ENCODE measurements around the gene PPP6R1.

DNA sequence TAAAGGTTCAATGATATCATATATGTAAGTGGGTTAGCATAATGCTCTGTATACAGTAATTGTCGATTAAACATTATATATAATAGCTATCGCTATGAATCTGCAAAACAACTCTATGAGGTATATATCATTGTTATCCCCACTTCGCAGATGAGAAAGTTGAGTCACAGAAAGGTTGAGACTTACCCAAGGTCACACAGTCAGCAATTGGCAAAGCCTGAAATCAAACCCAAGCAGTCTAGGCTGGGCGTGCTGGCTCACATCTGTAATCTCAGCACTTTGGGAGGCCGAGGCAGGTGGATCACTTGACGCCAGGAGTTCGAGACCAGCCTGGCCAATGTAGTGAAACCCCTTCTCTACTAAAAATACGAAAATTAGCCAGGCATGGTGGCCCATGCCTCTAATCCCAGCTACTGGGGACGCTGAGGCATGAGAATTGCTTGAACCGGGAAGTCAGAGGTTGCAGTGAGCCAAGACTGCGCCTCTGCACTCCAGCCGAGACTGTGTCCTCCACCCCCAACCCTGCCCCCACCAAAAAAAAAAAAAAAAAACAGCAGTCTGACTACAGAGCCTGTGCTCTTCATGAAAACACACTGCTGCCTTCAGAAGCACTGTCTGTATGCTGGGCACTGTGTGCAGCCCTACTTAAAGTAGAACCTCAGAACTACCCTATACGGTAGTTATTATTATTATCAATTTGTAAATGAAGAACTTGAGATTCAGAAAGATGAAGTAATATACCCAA, 19.7 kb upstream of the PPP6R1 start:
- TF ChIP-seq, protein P1, sequence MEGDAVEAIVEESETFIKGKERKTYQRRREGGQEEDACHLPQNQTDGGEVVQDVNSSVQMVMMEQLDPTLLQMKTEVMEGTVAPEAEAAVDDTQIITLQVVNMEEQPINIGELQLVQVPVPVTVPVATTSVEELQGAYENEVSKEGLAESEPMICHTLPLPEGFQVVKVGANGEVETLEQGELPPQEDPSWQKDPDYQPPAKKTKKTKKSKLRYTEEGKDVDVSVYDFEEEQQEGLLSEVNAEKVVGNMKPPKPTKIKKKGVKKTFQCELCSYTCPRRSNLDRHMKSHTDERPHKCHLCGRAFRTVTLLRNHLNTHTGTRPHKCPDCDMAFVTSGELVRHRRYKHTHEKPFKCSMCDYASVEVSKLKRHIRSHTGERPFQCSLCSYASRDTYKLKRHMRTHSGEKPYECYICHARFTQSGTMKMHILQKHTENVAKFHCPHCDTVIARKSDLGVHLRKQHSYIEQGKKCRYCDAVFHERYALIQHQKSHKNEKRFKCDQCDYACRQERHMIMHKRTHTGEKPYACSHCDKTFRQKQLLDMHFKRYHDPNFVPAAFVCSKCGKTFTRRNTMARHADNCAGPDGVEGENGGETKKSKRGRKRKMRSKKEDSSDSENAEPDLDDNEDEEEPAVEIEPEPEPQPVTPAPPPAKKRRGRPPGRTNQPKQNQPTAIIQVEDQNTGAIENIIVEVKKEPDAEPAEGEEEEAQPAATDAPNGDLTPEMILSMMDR (IDR thresholded peaks at IDR 0.05): no peak
- no peak for TF ChIP-seq POLR2A (IDR thresholded peaks at IDR 0.05)
